GM19397 (cell line): Measurements from ENCODE around the gene QPRT.
"Not testable (repeated sequence)": the region's sequence is repeated elsewhere in the genome, so short reads cannot be mapped to it uniquely, and the experiment has no call there.

Source experiments
- ATAC-seq: cut with Tn5 transposase; IDR thresholded peaks from one replicate; pipeline ENCODE4 v1.9.1; 2021; ENCODE audit warnings: mild to moderate bottlenecking, moderate library complexity; ENCODE audit not compliant: unreplicated experiment

QPRT gene

DNA sequence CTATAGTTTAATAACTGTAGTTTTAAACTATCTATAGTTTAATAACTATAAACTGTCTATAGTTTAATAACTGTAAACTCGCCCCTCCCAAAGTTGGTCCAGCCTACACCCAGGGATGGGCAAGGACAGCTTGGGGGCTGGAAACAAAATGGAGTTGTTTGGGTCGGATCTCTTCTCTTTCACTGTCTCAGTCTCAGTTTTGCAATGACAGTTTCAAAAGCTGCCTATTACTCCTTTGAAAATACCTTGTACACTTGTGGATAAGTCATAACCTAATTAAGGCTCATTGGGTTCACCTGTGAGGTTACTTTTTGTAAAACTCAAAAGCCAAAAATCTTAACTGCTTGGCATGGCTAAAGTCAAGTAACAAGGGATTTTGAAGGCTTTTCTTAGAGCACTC is 35.4 kb downstream of the QPRT start:
- ATAC-seq, result no peak

DNA sequence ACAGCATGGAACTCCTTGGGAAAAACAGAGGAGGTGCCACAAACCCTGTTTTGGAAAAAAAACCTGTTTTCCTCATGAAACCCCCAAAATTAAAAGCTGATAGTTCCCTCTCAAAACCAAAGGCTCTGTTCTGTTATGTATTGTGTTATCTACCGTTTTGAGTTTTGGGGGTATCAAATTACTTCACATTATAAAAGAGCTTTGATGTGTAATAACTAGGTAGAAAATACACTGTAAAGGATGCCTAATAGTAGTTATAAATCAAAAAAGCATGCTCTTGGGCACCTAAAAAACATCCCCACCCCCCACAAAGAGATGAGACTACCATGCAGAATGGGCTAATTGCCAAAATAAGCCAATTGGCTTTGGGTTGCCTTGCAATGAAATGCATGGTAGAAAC is 36.0 kb downstream of the QPRT start:
- no peak for ATAC-seq

DNA sequence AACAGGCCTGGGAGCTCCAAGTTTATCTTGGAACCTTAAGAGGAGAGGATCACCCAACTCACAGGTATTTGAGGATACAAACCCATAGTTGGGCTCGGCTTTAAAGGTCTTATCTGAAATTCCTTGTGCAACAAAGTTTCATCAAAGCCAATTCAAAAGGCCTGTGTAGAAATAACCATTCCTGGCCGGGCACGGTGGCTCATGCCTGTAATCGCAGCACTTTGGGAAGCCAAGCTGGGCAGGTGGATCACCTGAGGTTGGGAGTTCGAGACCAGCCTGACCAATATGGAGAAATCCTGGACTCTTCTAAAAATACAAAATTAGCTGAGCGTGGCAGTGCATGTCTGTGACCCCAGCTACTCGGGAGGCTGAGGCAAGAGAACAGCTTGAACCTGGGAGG is 38.1 kb downstream of the QPRT start:
- ATAC-seq, result no peak

DNA sequence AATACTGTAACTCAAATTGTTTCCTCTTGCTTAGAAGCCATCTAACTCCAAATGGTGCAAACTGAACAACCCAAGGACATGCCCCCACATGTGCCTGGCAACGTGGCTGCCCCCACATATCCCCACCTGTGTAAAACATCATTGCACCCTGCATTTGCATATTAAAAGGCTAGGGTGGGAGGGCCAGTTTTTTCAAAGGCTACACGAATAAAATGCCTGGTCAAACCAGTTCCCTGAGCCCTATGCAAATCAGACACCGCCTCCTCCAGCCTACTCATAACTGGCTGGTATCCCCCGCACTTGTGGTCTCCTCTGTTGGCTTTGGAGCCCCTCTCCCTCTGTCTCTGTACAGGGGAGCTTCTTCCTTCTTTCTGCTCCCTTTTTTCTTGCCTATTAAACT is 40.1 kb downstream of the QPRT start:
- ATAC-seq, result no peak

DNA sequence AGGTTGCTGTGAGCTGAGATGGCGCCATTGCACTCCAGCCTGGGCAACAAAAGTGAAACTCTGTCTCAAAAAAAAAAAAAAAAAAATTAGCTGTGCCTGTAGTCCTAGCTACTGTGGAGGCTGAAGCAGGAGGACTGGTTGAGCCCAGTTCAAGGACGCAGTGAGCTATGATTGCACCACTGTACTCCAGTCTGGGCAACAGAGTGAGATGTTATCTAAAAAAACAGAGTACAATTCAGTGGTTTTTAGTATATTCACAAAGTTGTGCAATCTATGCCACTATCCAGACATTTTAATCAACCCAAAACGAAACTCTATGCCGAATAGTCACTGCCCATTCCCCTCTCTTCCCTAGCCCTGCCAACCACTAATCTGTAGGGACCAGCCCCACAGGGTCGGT is 41.7 kb downstream of the QPRT start:
- no peak for ATAC-seq

DNA sequence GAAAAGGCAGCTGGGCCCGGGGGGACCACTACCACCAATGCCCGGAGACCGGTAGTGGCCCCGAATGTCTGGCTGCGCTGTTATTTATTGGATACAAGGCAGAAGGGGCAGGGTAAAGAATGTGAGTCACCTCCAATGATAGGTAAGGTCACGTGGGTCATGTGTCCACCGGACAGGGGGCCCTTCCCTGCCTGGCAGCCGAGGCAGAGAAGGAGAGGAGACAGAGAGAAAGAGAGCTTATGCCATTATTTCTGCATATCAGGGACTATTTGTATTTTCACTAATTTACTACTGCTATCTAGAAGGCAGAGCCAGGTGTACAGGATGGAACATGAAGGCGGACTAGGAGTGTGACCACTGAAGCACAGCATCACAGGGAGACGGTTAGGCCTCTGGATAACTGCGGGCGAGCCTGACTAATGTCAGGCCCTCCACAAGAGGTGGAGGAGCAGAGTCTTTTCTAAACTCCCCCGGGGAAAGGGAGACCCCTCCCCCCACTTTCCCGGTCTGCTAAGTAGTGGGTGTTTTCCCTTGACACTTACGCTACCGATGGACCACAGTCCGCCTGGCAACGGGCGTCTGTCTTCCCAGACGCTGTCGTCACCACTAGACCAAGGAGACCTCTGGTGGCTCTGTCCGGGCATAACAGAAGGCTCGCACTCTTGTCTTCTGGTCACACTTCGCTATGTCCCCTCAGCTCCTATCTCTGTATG is 42.3 kb downstream of the QPRT start:
- not testable (repeated sequence) for ATAC-seq

DNA sequence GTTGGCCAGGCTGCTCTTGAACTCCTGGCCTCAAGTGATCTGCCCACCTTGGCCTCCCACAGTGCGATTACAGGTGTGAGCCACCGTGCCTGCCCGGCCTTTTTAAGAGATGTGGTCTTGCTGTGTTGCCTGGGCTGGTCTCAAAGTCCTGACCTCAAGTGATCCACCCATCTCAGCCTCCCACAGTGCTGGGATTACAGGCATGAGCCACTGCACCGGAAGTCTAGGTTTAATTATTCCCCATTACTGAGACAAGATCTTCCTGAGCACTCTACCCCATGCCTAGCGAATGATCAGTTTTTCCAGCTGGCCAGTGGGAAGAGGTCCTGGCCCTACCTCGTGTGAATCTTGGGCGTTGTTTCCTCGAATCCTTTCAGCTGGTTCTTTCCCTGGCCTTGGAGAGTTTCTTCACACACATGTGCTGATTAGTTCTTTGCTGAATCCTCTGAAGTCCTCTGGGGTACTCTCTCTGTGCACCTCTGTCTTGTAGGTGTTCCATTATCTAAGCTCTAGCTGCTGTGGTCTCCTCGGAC is 47.9 kb downstream of the QPRT start:
- no peak for ATAC-seq

DNA sequence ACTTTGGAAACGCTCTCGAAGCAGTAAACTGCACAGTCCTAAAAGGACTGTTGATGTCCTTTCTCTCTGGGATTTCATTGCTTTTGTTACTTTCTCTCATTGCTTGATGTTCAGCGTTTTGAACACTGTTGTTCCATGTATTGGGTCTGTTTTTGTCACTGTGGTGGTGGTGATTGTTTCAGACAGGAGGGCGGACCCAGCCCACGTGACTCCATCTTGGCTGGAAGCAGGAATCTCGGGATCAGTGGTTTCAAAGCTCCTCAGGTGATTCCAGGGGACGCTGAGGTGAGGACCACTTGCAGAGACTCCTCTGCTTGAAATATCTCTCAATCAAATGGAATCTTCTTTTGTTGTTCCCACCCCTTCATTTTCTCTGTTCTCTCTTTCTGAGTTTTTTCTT is 48.5 kb downstream of the QPRT start:
- ATAC-seq, result no peak

DNA sequence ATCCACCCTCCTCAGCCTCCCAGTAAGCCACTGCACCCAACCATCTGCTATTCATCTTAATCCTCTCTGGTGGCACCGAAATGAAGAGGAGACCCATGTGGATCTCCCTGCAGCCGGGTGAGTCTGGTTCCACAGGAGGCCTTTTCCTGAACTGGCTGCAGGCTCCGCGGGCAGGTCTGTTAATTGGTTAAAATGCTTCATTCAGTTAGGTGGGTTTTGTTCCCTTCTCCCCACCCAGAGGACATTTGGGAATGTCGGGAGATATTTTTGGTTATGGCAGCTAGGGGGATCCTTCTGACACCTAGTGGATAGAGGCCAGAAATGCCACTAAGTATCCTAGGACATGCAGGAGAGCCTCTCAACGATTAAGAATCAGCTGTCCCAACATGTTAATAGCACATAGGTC is 50.1 kb downstream of the QPRT start:
- ATAC-seq, result no peak

DNA sequence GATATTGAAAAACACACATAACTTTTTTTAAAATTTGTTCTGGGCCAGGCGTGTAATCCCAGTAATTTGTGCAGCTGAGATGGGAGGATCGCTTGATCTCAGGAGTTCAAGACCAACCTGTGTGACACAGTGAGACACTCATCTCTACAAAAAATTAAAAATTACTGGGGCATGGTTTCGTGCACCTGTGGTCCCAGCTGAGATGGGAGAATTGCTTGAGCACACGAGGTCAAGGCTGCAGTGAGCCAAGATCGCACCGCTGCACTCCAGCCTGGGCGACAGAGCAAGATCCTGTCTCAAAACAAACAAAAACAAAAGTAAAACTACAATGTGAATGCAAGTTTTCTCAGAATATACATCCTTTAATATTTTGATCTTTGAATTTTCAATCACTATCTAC is 51.7 kb downstream of the QPRT start:
- no peak for ATAC-seq

DNA sequence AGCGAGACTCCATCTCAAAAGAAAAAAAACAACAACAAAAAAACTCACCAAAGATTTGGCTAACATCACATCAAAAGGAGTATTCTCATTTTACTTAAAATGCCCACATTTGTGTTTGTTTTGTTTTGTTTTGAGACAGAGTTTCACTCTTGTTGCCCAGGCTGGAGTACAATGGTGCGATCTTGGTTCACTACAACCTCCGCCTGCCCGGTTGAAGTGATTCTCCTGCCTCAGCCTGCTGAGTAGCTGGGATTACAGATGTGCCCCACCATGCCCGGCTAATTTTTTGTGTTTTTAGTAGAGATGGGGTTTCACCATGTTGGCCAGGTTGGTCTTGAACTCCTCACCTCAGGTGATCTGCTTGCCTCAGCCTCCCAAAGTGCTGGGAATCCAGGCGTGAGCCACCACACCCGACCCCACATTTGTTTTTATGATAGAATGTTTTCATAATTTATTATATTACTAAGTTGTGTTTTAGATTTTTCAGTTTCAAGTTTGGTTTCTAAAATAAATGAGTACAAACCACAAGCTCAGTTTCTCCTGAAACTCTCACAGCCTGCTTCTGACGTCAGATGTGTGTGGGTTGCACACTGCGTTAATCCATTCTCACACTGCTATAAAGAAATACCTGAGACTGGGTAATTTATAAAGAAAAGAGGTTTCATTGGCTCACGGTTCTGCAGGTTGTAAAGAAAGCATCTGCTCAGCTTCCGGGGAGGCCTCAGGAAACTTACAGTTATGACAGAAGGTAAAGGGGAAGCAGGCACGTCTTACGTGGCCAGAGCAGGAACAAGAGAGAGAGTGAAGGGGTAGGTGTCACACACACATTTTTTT is 53.0 kb downstream of the QPRT start:
- not testable (repeated sequence) for ATAC-seq

DNA sequence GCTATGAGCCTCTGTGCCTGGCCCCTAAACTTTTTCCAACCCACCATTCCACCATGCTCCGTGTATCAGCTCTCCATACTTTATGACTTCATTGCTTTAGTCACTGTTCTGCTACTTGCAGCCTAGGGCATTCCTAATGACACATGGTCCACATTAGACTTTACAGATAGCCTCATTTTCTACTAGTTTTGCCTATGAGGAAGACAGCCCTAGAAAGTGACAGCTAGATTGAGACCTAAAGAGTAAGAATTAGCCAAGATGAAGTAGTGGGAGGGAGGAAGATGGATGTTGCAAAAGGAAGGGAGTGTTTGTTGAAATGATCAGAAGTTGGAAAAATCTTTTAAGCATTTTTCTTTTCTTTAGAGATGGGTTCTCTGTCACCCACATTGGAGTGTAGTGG is 55.8 kb downstream of the QPRT start:
- ATAC-seq, result no peak

DNA sequence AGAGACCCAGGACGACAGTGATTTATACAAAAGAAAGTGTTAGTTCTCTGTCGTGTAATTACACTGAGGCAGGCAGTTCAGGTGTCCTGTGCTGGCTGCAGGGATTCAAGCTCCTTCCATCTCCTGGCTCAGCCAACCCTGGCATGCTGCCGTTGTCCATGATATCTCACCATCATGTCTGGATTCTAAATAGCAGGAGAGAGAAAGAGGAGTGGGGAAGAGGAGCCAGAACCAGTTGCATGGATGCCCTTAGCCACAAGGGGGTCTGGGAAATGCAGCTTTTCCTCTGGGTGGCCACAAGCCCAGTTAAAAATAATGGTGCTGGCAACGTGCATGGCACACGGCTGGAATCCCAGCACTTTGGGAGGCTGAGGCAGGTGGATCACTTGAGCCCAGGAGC is 57.1 kb downstream of the QPRT start:
- no peak for ATAC-seq

DNA sequence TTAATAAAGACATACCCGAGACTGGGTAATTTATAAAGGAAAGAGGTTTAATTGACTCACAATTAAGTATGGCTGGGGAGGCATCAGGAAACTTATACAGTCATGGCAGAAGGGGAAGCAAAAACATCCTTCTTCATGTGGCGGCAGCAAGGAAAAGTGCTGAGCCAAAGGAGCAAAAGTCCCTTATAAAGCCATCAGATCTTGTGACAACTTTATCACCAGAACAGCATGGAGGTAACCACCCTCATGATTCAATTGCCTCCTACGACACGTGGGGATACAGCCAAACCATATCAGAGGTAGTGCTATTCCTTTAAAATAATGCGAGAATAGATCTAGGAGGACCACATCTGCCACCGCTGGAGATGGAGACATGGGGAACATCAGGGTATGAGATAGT is 57.8 kb downstream of the QPRT start:
- ATAC-seq, result no peak

DNA sequence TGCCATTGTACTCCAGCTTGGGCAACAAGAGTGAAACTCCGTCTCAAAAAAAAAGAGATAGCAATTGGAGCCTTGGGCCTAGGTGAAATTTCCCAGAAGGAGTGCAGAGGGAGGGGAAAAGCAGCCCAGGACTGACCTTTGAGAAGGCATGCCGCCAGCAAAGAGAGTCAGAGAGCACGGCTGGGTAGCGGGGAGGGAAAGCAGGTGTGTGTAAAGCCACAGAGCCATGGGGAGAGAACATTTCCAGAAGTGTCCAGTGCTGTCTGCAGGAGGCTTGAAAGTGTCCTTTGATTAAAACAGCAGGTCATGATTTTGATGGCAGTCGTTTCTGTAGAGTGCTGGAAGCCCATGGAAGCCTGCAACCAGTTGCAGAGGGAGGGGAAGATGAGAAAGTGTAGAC is 58.7 kb downstream of the QPRT start:
- no peak for ATAC-seq

DNA sequence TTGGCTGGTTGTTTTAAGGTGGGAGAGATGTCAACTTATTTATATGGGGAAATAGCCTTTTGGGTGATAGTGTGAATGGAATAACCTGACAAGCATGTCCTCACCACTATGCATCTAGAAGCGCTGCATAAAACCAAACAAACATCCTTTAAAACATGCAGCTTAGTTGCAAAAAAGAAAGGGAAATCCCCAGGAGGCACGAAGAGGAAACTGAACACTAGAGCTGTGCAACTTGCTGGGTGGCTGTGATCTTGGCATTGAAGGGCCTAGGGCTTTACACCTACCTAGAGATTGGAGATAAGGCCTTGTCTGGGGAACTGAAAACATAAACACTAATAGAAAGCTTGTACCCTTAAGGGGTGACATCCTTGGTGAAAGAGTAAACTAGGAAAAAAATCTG is 59.5 kb downstream of the QPRT start:
- ATAC-seq, result no peak

DNA sequence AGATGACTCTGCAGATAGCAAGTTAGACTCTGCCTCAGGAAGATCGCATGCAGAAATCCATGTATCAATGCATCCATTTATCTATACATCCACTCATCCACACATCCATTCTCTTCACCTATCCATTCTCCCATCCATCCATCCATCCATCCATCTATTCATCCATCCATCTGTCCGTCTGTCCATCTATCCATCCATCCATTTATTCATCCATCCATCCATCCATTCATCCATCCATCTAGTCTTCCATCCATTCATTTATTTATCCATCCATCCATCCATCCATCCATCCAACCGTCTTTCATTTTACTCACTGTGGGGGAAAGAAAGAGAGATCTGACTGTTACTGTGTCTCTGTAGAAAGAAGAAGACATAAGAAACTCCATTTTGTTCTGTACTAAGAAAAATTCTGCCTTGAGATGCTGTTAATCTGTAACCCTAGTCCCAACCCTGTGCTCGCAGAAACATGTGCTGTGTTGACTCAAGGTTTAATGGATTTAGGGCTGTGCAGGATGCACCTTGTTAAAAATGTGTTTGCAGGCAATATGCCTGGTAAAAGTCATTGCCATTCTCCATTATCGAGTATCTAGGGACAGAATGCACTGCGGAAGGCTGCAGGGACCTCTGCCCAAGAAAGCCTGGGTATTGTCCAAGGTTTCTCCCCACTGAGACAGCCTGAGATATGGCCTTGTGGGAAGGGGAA is 61.1 kb downstream of the QPRT start:
- ATAC-seq, result not testable (repeated sequence)

DNA sequence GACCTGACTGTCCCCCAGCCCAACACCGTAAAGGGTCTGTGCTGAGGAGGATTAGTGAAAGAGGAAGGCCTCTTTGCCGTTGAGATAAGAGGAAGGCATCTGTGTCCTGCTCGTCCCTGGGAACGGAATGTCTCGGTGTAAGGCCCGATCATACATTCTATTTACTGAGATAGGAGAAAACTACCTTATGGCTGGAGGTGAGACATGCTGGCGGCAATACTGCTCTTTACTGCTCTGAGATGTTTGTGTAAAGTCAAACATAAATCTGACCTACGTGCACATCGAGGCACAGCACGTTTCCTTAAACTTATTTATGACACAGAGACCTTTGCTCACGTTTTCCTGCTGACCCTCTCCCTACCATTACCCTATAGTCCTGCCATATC is 61.6 kb downstream of the QPRT start:
- ATAC-seq, result not testable (repeated sequence)

DNA sequence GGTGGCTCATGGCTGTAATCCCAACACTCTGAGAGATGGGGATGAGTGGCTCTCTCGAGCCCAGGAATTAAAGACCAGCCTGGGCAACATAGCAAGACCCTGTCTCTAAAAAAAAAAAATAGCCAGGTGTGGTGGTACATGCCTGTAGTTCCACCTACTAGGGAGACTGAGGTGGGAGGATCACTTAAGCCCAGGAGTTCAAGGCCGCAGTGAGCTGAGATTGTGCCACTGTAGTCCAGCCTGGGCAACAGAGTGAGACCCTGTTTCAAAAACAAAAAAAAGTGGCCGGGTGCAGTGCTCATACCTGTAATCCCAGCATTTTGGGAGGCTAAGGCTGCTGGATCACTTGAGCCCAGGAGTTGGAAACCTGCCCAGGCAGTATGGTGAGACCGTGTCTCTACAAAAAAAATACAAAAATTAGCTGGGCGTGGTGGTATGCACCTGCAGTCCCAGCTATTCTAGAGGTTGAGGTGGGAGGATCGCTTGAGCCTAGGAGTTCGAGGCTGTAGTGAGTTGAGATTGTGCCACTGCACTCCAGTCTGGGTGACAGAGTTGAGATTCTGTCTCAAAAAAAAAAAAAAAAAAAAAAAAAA is 63.8 kb downstream of the QPRT start:
- no peak for ATAC-seq

DNA sequence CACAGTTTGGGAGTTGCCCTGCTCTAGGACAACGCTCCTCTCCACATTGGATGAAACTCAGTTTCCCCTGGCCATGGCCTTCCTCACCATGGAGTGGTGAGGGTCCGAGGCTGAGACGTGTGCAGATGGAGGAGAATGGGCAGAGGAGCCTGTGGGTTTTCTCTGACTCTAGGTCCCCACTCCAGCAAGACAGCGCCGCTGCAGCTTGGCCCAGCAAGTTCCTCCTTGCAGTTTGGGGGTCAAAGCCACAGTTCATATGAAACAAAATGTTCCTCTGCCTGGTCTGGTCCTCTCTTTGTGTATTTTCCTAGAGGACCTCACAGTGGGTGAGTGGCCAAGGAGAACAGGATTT is 64.5 kb downstream of the QPRT start:
- ATAC-seq, result no peak

DNA sequence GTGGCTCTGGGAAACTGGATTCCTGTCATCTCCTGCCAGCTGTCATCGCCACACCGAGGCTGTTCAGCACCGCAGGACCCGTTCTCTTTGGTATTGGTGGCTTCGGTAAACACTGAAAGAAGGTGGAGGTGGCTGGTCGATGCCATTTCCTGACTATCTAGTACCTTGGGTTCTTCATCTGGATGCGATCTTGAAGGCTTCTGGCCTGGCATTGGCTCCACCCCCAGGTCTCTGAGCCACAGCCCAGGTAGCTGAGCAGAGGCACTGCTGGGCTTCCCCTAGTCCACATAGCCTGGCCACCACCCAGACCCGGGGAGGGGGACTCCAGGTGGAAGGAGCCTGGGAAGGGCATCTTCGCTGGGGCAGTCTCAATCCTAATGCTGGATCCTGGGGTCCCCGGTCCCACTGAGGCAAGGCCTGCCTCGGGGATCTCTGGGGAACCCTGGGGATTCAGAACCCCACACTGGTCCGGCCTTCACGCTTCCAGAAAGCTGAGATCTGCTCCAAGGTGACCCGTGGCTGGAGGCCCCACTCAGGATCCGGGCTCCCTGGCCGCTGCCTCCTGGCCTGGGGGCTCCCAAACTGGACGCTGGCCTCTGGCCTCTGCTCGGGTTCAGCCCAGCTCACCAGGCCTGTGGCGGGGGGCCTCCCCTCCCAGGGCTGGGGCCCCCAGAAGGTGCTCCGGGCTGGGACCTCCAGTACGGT is 65.0 kb downstream of the QPRT start:
- ATAC-seq, result no peak
